ENCODE measurements around the gene NEDD4L. TPM values are rescaled to one million over a fixed set of nuclear protein-coding genes. Genes with fewer than 3 reads are reported as not detected.

NEDD4L gene
- polyA plus RNA-seq, 1 donor (not counting 4 experiments of a cell fraction or from before 2014, with no cell fraction given): 52.6 TPM

- TF ChIP-seq CTCF (optimal IDR thresholded peaks at IDR 0.05 in 1 of 3, IDR thresholded peaks at IDR 0.05 in 1 of 3, conservative IDR thresholded peaks at IDR 0.05 in 1 of 3; ENCODE audit: extremely low read depth in 1 of 3, insufficient read depth in 2 of 3, low read length in 3 of 3) (no peak), EZH2 (IDR thresholded peaks at IDR 0.05; ENCODE audit: low read length) (no peak)
- no peak overlapping the region for H3K9ac ChIP-seq (ENCODE audit: control insufficient read depth, extremely low read depth, insufficient read depth, low read length)
- H3K79me2 ChIP-seq (ENCODE audit: control insufficient read depth, insufficient read depth, low read length): no peaks in the 10 kb centered on the region
- no peaks in the 10 kb centered on the region for H3K4me1 ChIP-seq (ENCODE audit: control insufficient read depth, extremely low read depth, insufficient read depth, low read length)
- H3K4me2 ChIP-seq (ENCODE audit: control insufficient read depth, extremely low read depth, insufficient read depth, low read depth, low read length): no peak overlapping the region
- no peak overlapping the region for H3K27ac ChIP-seq (ENCODE audit: control insufficient read depth, insufficient read depth, low read length)
- H2AFZ ChIP-seq (ENCODE audit: control insufficient read depth, low read length): no peak overlapping the region
- no peaks in the 10 kb centered on the region for H3K9me3 ChIP-seq (ENCODE audit: control insufficient read depth, low read depth, low read length)
- H3K36me3 ChIP-seq (ENCODE audit: control insufficient read depth in 2 of 2, extremely low read depth in 1 of 2, insufficient read depth in 2 of 2, low read length in 2 of 2): peaks cover 4 to 7% of the 10 kb centered on the region in 2 experiments
- H3K4me3 ChIP-seq (ENCODE audit: control insufficient read depth in 2 of 3, extremely low read depth in 1 of 3, insufficient read depth in 2 of 3, low read depth in 1 of 3, low read length in 3 of 3): no peak overlapping the region
- DNase-seq (ENCODE audit: low read depth, low spot score): no peak
- H3K9me1 ChIP-seq (ENCODE audit: control insufficient read depth, extremely low read depth, insufficient read depth, low read length): no peaks in the 10 kb centered on the region
- H4K20me1 ChIP-seq (ENCODE audit: control insufficient read depth, extremely low read depth, insufficient read depth, low read length): peaks cover 3% of the 10 kb centered on the region
- dilution Hi-C loops (cut with MboI; ENCODE audit: extremely low pct_ligation_motif_present, low sequenced_read_pairs): no loop called here
- H3K27me3 ChIP-seq (ENCODE audit: control insufficient read depth, extremely low read depth, insufficient read depth, low read length): peaks cover 3% of the 10 kb centered on the region
- no peak for FAIRE-seq
These were observed 359.9 kb downstream of the NEDD4L start for GRCh38 chr18:58403799-58404455.

GRCh38 chr18:58405107-58405898 lies 361.3 kb downstream of the NEDD4L start:
- no peak for DNase-seq (ENCODE audit: low read depth, low spot score)
- peaks cover 3% of the 10 kb centered on the region for H3K27me3 ChIP-seq (ENCODE audit: control insufficient read depth, extremely low read depth, insufficient read depth, low read length)
- peaks cover 0 to 3% of the 10 kb centered on the region in 2 experiments for H3K36me3 ChIP-seq (ENCODE audit: control insufficient read depth in 2 of 2, extremely low read depth in 1 of 2, insufficient read depth in 2 of 2, low read length in 2 of 2)
- H2AFZ ChIP-seq (ENCODE audit: control insufficient read depth, low read length): no peak overlapping the region
- H3K27ac ChIP-seq (ENCODE audit: control insufficient read depth, insufficient read depth, low read length): no peak overlapping the region
- no peak overlapping the region for H3K4me3 ChIP-seq (ENCODE audit: control insufficient read depth in 2 of 3, extremely low read depth in 1 of 3, insufficient read depth in 2 of 3, low read depth in 1 of 3, low read length in 3 of 3)
- no peaks in the 10 kb centered on the region for H3K9me1 ChIP-seq (ENCODE audit: control insufficient read depth, extremely low read depth, insufficient read depth, low read length)
- H3K4me1 ChIP-seq (ENCODE audit: control insufficient read depth, extremely low read depth, insufficient read depth, low read length): no peaks in the 10 kb centered on the region
- no peak overlapping the region for H3K9ac ChIP-seq (ENCODE audit: control insufficient read depth, extremely low read depth, insufficient read depth, low read length)
- no peak for TF ChIP-seq EZH2 (IDR thresholded peaks at IDR 0.05; ENCODE audit: low read length)
- TF ChIP-seq CTCF (optimal IDR thresholded peaks at IDR 0.05 in 1 of 3, IDR thresholded peaks at IDR 0.05 in 1 of 3, conservative IDR thresholded peaks at IDR 0.05 in 1 of 3; ENCODE audit: extremely low read depth in 1 of 3, insufficient read depth in 2 of 3, low read length in 3 of 3): no peak
- H3K4me2 ChIP-seq (ENCODE audit: control insufficient read depth, extremely low read depth, insufficient read depth, low read depth, low read length): no peak overlapping the region
- no peaks in the 10 kb centered on the region for H3K79me2 ChIP-seq (ENCODE audit: control insufficient read depth, insufficient read depth, low read length)
- H4K20me1 ChIP-seq (ENCODE audit: control insufficient read depth, extremely low read depth, insufficient read depth, low read length): peaks cover 3% of the 10 kb centered on the region
- FAIRE-seq: no peak
- H3K9me3 ChIP-seq (ENCODE audit: control insufficient read depth, low read depth, low read length): no peaks in the 10 kb centered on the region
- dilution Hi-C loops (cut with MboI; ENCODE audit: extremely low pct_ligation_motif_present, low sequenced_read_pairs): no loop called here

Data from keratinocyte (primary cell).